ENCODE results near the gene CCDC158.

DNA sequence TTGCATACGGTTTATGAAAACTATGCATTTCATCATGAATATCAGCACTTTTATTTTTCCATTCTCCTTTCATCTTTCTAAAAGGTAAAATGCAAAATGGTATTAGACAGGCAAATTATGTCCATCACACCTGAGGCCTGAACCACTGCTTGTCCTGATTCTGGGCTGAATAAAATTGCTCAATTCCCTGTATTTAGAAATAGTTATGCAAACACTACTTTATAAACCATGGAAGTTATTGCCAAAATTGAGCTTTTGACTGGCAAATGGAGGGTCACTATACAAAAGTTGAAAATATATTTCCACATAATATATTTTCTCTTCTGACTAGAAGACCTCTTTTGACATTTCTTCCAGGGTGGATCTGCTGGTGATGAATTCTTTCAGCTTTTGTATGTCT, 148.4 kb downstream of the CCDC158 start:
- TF ChIP-seq, protein P1, sequence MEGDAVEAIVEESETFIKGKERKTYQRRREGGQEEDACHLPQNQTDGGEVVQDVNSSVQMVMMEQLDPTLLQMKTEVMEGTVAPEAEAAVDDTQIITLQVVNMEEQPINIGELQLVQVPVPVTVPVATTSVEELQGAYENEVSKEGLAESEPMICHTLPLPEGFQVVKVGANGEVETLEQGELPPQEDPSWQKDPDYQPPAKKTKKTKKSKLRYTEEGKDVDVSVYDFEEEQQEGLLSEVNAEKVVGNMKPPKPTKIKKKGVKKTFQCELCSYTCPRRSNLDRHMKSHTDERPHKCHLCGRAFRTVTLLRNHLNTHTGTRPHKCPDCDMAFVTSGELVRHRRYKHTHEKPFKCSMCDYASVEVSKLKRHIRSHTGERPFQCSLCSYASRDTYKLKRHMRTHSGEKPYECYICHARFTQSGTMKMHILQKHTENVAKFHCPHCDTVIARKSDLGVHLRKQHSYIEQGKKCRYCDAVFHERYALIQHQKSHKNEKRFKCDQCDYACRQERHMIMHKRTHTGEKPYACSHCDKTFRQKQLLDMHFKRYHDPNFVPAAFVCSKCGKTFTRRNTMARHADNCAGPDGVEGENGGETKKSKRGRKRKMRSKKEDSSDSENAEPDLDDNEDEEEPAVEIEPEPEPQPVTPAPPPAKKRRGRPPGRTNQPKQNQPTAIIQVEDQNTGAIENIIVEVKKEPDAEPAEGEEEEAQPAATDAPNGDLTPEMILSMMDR (IDR thresholded peaks at IDR 0.05) = no peak
- no peak for TF ChIP-seq POLR2A (IDR thresholded peaks at IDR 0.05)

Measured in Peyer's patch (tissue), 4 donors.